ES-I3 (cell line): Measurements from ENCODE around the gene PTGIR.

Experiments
- H3K36me3 ChIP-seq: 2 replicates; pipeline ENCODE4 v1.6.1; 2013; ENCODE audit warnings: mild to moderate bottlenecking, low read length, control low read depth, moderate library complexity; ENCODE audit not compliant: insufficient read depth
- H3K4me1 ChIP-seq: 2 replicates; pipeline ENCODE4 v1.6.1; 2013; ENCODE audit warnings: mild to moderate bottlenecking, control low read depth, low read length; ENCODE audit not compliant: insufficient read depth
- H3K9ac ChIP-seq: 2 replicates; pipeline ENCODE4 v1.6.1; 2013; ENCODE audit warnings: low read depth, mild to moderate bottlenecking, low read length, moderate library complexity
- H3K9me3 ChIP-seq: 2 replicates; pipeline ENCODE4 v1.6.1; 2013; ENCODE audit warnings: mild to moderate bottlenecking, low read length, moderate library complexity; ENCODE audit not compliant: control insufficient read depth, insufficient read depth

PTGIR gene

GRCh38 chr19:46624958-46625661, at the start of gene PTGIR:
Gene PTGIR (minus strand): TSS chr19:46625089. CDS start chr19:46624225, 864 bp downstream.
- Histone ChIP-seq H3K4me1 (peaks cover 17% of the 10 kb centered on the region; the same call in 1 of the 2 replicates), H3K9ac (no peak within 1 kb of the TSS), H3K9me3 (no peaks in the 10 kb centered on the region), H3K36me3 (no peaks in the 10 kb centered on the region)

GRCh38 chr19:46670813-46671212, 45.9 kb upstream of the PTGIR start:
- no peaks in the 10 kb centered on the region; the same call in 1 of the 2 replicates for H3K9me3 ChIP-seq
- H3K36me3 ChIP-seq = no peaks in the 10 kb centered on the region; the same call in none of the 2 replicates
- no peak overlapping the region for H3K9ac ChIP-seq
- H3K4me1 ChIP-seq = no peaks in the 10 kb centered on the region

DNA sequence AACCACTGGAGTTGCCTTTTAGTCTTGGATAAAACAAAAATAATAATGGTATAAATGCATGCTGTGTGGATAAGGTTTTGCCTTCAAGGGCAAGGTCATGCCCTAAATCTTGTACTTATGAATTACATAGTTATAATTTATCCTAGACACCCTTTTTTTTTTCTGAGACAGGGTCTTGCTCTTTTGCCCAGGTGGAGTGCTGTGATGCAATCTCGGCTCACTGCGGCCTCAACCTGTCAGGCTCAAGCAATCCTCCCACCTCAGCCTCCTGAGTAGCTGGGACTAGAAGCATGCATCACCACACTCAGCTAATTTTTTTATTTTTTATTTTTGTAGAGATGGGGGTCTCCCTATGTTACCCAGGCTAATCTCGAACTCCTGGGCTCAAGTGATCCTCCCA, 43.8 kb upstream of the PTGIR start:
- Histone ChIP-seq H3K36me3 (no peaks in the 10 kb centered on the region; the same call in none of the 2 replicates), H3K9ac (no peak overlapping the region), H3K4me1 (no peaks in the 10 kb centered on the region), H3K9me3 (no peaks in the 10 kb centered on the region; the same call in 1 of the 2 replicates)

- Histone ChIP-seq H3K4me1 (no peaks in the 10 kb centered on the region), H3K36me3 (no peaks in the 10 kb centered on the region; the same call in 1 of the 2 replicates), H3K9ac (no peak overlapping the region)
Observed at GRCh38 chr19:46665072-46665471, 40.2 kb upstream of the PTGIR start.

DNA sequence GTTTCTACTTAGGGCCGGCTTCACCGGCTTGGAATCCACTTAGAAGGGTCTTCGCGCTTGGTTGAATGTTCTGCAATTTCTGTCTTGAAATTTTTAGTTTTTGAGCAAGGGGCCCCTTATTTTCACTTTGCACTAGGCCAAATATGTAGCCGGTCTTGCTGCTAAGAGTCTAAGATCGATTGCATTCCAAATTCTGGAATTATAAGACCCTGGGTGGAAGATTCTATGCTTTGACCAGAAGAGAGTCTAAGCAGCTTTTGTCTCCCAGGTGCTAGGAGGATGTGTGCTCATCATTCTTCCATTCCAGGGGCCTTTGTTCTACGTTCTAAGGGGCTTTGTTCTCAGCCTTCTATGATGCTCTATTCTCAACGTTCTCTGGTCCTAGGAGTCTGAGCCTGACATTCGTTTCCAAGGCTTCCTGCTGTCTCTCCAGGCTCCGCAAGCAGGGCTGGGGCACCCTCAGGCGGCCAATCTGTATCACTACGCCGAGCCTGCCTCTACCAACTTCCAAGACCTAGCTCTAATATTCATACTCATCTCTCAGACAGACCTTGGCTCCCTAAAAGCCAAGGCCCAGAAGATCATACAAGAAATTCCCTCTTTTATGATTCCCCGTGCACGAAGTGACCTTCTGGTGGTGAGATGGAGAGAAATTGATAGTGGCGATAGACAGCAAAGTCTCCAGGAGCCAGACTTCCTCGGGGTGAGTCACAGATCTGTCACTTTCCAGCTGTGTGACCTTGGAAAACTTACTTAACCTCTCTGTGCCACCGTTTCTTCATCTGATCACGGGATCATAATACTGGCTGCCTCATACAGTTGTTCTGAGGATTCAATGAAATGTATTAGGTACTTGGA, 37.1 kb upstream of the PTGIR start:
- Histone ChIP-seq H3K9me3 (no peaks in the 10 kb centered on the region), H3K9ac (peak overlapping the region; percentile 45; the same call in 1 of the 2 replicates), H3K36me3 (no peaks in the 10 kb centered on the region), H3K4me1 (no peaks in the 10 kb centered on the region)

More at GRCh38 chr19:46665072-46665471, 40.2 kb upstream of the PTGIR start:
- no peaks in the 10 kb centered on the region for H3K9me3 ChIP-seq

DNA sequence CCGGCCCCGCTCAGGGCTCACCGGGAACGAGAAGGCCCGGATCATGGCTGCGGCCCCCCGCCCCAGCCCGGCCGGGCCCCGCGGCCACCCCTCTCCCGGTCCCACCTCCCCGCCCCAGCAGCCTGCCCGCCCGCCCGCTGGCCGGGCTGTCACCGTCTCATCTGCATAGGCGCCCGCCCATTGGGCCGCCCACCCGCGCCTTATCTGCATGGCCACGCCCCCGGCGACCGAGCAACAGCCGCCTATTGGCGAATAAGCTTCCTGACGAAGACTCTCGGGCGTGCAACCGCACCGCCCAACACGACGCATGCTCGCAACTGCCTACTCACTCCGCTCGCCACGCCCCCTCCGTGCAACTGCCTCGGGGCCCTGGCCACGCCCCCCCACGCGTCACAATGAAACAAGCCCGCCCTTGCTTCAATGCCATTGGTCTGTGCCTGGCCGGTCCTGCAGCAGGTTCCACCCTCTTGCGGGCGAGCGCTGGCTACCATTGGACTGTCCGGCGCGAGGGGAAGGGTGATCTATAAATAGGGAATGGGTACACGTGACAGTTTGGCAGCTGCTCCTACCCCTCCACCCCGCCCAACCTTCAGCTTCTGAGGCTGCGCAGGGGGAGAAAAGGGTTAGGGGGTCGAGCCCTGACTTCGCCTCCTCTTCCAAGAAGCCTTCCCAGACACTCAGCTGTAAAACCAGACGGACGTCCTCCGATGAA, 36.3 kb upstream of the PTGIR start, which contains the start of gene DACT3:
DACT3 (minus strand) TSS at position 163 of the 712 bp plus-strand sequence; CDS start at position 45, 118 bp downstream.
- no peaks in the 10 kb centered on the region for H3K9me3 ChIP-seq
- peak within 1 kb of the TSS; percentile 63; the same call in 1 of the 2 replicates for H3K9ac ChIP-seq
- H3K36me3 ChIP-seq = no peaks in the 10 kb centered on the region
- no peaks in the 10 kb centered on the region for H3K4me1 ChIP-seq

- peak overlapping the region; percentile 63; the same call in 1 of the 2 replicates for H3K9ac ChIP-seq
- H3K4me1 ChIP-seq = no peaks in the 10 kb centered on the region
- H3K36me3 ChIP-seq = no peaks in the 10 kb centered on the region
- H3K9me3 ChIP-seq = no peaks in the 10 kb centered on the region
Observed at GRCh38 chr19:46660551-46661019, 35.7 kb upstream of the PTGIR start.

- Histone ChIP-seq H3K4me1 (peaks cover 1% of the 10 kb centered on the region; the same call in 1 of the 2 replicates), H3K36me3 (no peaks in the 10 kb centered on the region), H3K9ac (peak overlapping the region; percentile 63; the same call in 1 of the 2 replicates), H3K9me3 (no peaks in the 10 kb centered on the region)
Observed at GRCh38 chr19:46660008-46660517, 35.2 kb upstream of the PTGIR start.

GRCh38 chr19:46659151-46660007, 34.5 kb upstream of the PTGIR start:
- Histone ChIP-seq H3K9ac (peak overlapping the region; percentile 63; the same call in 1 of the 2 replicates), H3K9me3 (no peaks in the 10 kb centered on the region), H3K4me1 (peaks cover 7% of the 10 kb centered on the region; the same call in 1 of the 2 replicates), H3K36me3 (no peaks in the 10 kb centered on the region)

DNA sequence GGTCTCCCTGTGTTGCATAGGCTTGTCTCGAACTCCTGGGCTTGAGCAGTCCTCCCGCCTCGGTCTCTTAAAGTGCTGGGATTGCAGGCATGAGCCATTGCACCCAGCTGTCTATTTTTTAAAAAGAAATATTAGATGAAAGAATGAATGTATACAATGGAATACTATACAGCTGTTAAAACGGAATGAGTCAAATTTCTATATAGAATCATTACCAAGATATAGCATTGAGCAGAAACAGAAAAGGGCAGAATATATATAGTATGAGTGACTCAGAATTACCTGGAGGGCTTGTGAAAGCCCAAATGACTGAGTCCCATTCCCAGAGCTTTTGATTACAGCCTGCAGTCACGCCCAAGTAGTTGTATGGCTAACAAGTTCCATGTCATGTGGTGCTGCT, 31.7 kb upstream of the PTGIR start:
- no peak overlapping the region for H3K9ac ChIP-seq
- peaks cover 14% of the 10 kb centered on the region for H3K4me1 ChIP-seq

DNA sequence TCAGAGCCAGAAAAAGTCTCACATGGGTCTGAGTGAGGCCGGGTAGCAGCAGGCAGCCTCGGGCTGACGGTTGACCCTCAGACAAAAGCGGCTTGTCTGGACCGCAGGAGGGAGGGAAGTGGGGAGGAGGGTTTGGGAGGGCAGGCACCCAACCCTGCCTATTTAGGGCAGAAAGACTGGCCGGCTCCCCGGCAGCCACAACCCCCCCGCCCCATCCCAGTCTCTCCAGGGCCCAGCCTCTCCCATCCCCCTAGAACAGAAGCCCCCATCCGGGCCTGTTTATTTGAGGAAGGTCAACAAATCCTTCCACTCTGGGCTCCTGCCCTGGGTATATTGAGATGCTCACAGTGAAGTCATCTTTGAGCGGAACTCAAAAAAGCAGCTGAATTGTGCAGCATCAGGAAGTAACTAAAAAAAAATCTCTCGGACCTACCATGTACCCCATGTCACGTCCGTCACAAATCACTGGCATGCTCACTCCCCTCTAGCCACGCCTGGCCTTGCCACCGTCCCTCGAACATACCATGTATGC, 29.8 kb upstream of the PTGIR start:
- Histone ChIP-seq H3K9ac (no peak overlapping the region), H3K4me1 (peaks cover 14% of the 10 kb centered on the region), H3K36me3 (no peaks in the 10 kb centered on the region), H3K9me3 (no peaks in the 10 kb centered on the region)

More for the DNA sequence above, 31.7 kb upstream of the PTGIR start:
- H3K9me3 ChIP-seq = no peaks in the 10 kb centered on the region
- H3K36me3 ChIP-seq = no peaks in the 10 kb centered on the region

DNA sequence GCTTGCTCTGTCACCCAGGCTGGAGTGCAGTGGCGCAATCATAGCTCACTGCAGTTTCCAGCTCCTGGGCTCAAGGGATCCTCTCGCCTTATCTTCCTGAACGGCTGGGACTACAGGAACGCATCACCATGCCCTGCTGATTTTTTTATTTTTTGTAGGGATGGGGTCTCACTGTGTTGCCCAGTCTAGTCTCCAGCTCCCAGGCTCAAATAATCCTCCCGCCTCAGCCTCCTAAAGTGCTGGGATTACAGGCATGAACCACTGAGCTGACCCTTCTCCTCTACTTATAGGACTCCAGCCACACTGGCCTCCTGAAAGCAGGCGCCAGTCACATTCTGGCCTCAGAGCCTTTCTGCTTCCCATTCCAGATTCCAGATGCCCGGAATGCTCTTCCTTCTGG, 25.6 kb upstream of the PTGIR start:
- Histone ChIP-seq H3K36me3 (no peaks in the 10 kb centered on the region), H3K9me3 (peaks cover 3% of the 10 kb centered on the region), H3K9ac (no peak overlapping the region), H3K4me1 (peaks cover 14% of the 10 kb centered on the region)
